NB4 (cell line): Measurements from ENCODE around the gene FRMPD4.

Experiments used
- CTCF ChIP-seq: IDR thresholded peaks from one replicate; pipeline ENCODE4 v1.5.1; 2012; ENCODE audit warnings: low read depth, low read length
- MYC ChIP-seq: IDR thresholded peaks from 2 replicates; pipeline ENCODE4 v1.6.1; 2011; ENCODE audit warnings: low read depth, low read length
- POLR2A ChIP-seq: IDR thresholded peaks from 2 replicates; pipeline ENCODE4 v1.6.1; 2011; ENCODE audit warnings: mild to moderate bottlenecking; ENCODE audit not compliant: insufficient read length; ENCODE audit errors: extremely low read depth
- TF ChIP-seq, protein P1 (sequence below): IDR thresholded peaks from 2 replicates; pipeline ENCODE4 v1.6.1; 2011; ENCODE audit warnings: low read depth, low read length

DNA sequence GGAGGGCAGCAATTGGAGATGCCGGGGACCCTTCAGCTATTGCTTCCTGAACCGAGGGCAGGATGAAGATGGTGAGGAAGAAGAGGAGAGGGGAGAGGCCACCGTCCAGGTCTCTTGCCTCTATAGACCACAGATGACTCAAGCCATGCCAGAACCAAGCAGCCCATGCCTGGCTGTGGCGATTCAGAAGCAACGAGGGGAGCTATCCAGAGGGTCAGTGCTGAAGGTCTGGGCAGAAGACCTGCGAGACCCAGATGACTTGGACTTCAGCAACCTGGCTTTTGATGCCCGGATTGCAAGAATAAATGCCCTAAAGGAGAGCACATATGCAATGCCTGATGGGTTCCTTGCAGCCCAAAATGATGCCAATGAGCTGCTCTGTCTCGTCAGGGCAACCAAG lies 582.8 kb downstream of the FRMPD4 start:
- no peak for TF ChIP-seq CTCF
- TF ChIP-seq, protein P1, sequence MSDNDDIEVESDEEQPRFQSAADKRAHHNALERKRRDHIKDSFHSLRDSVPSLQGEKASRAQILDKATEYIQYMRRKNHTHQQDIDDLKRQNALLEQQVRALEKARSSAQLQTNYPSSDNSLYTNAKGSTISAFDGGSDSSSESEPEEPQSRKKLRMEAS, result no peak
- TF ChIP-seq POLR2A, result no peak
- TF ChIP-seq MYC, result no peak
